ENCODE data around the gene B4GALNT3.

The B4GALNT3 gene

GRCh38 chr12:547883-548470 is 88.2 kb downstream of the B4GALNT3 start:
- in situ Hi-C loops (cut with HindIII; ENCODE audit: low pct_unique_long_range_greater_than_20kb, low sequenced_read_pairs) = no loop called here
- TF ChIP-seq JUND (IDR thresholded peaks at IDR 0.05; ENCODE audit: low read depth) = no peak
- no peak for DNase-seq (ENCODE audit: low read depth in 1 of 2, low spot score in 1 of 2)

GRCh38 chr12:549476-550082 is 89.8 kb downstream of the B4GALNT3 start:
- in situ Hi-C loops (cut with HindIII; ENCODE audit: low pct_unique_long_range_greater_than_20kb, low sequenced_read_pairs) = no loop called here
- DNase-seq (ENCODE audit: low read depth in 1 of 2, low spot score in 1 of 2) = no peak
- no peak for TF ChIP-seq JUND (IDR thresholded peaks at IDR 0.05; ENCODE audit: low read depth)

DNA sequence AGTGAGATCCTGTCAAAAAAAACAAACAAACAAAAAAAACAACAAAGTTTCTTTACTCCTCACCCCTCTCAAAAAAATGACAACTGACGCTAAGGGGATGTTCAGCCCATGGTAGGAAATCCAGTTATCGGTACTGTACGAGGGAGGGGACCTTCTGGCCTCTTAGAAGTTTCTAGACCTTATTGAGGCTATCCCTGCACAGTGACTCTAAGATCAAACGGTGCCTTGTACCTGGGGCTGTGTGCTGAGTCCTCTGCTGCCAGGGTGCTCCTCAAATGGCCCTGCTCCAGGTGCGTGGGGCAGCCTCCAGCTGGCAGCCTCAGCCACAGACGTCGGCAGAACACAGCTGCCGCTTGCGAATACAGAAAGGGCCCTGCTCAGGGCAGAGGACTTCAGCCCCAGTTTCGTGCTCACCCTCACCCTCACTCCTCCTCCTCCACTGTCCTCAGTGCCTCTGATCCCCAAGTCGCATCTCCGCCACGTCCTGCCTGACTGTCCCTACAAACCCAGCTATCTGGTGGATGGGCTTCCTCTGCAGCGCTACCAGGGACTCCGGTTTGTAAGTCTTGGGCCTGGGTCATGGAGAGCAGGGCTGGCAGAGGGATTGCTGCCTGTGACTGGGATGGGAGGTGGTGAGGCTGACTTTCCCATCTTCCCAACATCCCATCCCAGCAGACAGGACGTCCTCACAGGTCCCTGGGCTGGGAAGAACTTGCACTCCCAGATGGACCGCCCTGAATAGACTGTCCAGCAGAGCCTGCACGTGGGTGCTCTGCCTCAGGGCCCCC is 90.9 kb downstream of the B4GALNT3 start:
- no peak for DNase-seq (ENCODE audit: low read depth in 1 of 2, low spot score in 1 of 2)
- in situ Hi-C loops (cut with HindIII; ENCODE audit: low pct_unique_long_range_greater_than_20kb, low sequenced_read_pairs) = no loop called here
- no peak for TF ChIP-seq JUND (IDR thresholded peaks at IDR 0.05; ENCODE audit: low read depth)

GRCh38 chr12:552466-552865 is 92.7 kb downstream of the B4GALNT3 start:
- no peak for TF ChIP-seq JUND (IDR thresholded peaks at IDR 0.05; ENCODE audit: low read depth)
- DNase-seq (ENCODE audit: low read depth in 1 of 2, low spot score in 1 of 2) = no peak
- in situ Hi-C loops (cut with HindIII; ENCODE audit: low pct_unique_long_range_greater_than_20kb, low sequenced_read_pairs) = no loop called here

- no peak for DNase-seq (ENCODE audit: low read depth in 1 of 2, low spot score in 1 of 2)
- in situ Hi-C loops (cut with HindIII; ENCODE audit: low pct_unique_long_range_greater_than_20kb, low sequenced_read_pairs) = no loop called here
- no peak for TF ChIP-seq JUND (IDR thresholded peaks at IDR 0.05; ENCODE audit: low read depth)
These were observed 93.7 kb downstream of the B4GALNT3 start for GRCh38 chr12:553216-554000.

GRCh38 chr12:554001-554285 is 94.2 kb downstream of the B4GALNT3 start:
- in situ Hi-C loops (cut with HindIII; ENCODE audit: low pct_unique_long_range_greater_than_20kb, low sequenced_read_pairs) = no loop called here
- DNase-seq (ENCODE audit: low read depth in 1 of 2, low spot score in 1 of 2) = no peak
- TF ChIP-seq JUND (IDR thresholded peaks at IDR 0.05; ENCODE audit: low read depth) = no peak

DNA sequence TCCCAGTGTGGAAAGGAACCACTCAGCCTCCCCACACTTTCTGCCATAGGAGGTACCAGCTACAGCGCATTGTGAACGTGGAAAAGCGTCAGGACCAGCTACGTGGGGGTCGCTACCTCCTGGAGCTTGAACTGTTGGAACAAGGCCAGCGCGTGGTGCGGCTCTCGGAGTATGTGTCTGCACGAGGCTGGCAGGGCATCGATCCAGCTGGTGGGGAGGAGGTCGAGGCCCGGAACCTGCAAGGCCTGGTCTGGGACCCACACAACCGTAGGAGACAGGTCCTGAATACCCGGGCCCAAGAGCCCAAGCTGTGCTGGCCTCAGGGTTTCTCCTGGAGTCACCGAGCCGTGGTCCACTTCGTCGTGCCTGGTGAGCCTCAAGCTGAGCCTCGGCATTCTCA is 96.8 kb downstream of the B4GALNT3 start:
- TF ChIP-seq JUND (IDR thresholded peaks at IDR 0.05; ENCODE audit: low read depth) = no peak
- in situ Hi-C loops (cut with HindIII; ENCODE audit: low pct_unique_long_range_greater_than_20kb, low sequenced_read_pairs) = no loop called here

DNA sequence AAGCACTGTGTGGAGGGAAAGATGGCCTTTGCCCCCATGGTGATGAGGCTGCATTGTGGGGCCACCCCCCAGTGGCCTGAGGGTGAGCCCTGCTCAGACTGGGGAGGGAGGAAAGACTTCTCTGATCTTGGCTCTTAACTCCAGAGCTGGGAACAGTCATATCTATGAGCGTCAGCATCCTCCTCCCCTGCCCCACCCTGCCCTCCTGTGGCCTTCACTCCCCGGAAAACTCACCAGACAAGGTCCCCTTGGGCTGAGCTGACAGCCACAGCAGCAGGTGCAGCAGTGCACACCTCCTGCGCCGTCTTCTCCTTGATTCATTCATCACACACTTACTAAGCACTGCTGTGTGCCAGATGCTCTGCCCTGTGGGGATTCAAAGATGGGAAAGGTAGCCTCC is 98.8 kb downstream of the B4GALNT3 start:
- no peak for DNase-seq (ENCODE audit: low read depth in 1 of 2, low spot score in 1 of 2)
- TF ChIP-seq JUND (IDR thresholded peaks at IDR 0.05; ENCODE audit: low read depth) = no peak
- in situ Hi-C loops (cut with HindIII; ENCODE audit: low pct_unique_long_range_greater_than_20kb, low sequenced_read_pairs) = no loop called here

More for the DNA sequence above, 96.8 kb downstream of the B4GALNT3 start:
- DNase-seq (ENCODE audit: low read depth in 1 of 2, low spot score in 1 of 2) = no peak

DNA sequence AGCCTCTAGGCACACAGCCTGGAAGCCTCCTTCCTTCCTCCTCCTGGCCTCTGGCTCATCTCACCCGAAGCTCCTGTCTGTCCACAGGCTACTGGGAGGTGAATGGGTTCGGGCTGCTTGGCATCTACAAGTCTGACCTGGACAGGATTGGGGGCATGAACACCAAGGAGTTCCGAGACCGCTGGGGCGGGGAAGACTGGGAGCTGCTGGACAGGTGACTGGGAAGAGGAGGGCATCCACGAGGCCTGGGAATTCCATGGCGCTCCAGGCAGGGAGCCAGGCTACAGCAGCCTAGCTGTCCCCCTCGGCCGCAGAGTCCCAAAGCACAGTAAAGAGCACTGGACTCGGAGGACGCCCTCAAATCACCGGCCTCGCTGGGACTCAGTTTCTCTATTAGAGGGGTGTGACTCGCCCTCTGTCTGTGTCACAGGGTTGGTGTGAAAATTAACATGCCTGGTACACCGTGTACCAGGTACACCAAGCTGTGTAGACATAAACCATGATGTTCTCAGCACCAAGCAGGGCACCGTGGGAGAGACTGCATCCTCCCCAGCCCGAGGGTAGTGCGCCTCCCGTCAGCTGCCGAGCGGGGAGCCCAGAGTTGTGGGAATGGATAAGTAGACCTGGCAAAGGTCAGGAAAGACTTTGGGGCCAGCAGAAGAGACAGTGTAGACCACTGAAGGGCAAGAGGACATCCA is 99.6 kb downstream of the B4GALNT3 start:
- no peak for DNase-seq (ENCODE audit: low read depth in 1 of 2, low spot score in 1 of 2)
- TF ChIP-seq JUND (IDR thresholded peaks at IDR 0.05; ENCODE audit: low read depth) = no peak
- in situ Hi-C loops (cut with HindIII; ENCODE audit: low pct_unique_long_range_greater_than_20kb, low sequenced_read_pairs) = no loop called here

GRCh38 chr12:559906-560455 is 100.2 kb downstream of the B4GALNT3 start:
- TF ChIP-seq JUND (IDR thresholded peaks at IDR 0.05; ENCODE audit: low read depth) = no peak
- in situ Hi-C loops (cut with HindIII; ENCODE audit: low pct_unique_long_range_greater_than_20kb, low sequenced_read_pairs) = no loop called here
- DNase-seq (ENCODE audit: low read depth in 1 of 2, low spot score in 1 of 2) = no peak

GRCh38 chr12:560691-561390 is 101.1 kb downstream of the B4GALNT3 start:
- no peak for DNase-seq (ENCODE audit: low read depth in 1 of 2, low spot score in 1 of 2)
- no peak for TF ChIP-seq JUND (IDR thresholded peaks at IDR 0.05; ENCODE audit: low read depth)
- in situ Hi-C loops (cut with HindIII; ENCODE audit: low pct_unique_long_range_greater_than_20kb, low sequenced_read_pairs) = no loop called here

DNA sequence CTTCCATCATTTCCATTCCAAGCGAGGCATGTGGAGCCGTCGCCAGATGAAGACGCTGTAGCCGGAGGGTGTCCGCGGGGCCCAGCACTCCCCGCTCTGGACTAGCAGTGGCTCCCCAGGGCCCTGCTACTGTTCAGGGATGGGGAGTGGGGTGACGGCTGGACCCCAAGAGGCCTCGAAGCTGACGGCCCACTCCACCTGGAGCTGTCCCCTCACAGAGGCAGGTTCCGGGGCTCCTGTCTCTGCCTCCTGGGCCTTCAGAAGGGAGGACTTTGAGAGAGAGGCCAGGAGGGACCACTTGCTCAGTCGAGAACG is 101.6 kb downstream of the B4GALNT3 start:
- in situ Hi-C loops (cut with HindIII; ENCODE audit: low pct_unique_long_range_greater_than_20kb, low sequenced_read_pairs) = no loop called here
- no peak for TF ChIP-seq JUND (IDR thresholded peaks at IDR 0.05; ENCODE audit: low read depth)
- no peak for DNase-seq (ENCODE audit: low read depth in 1 of 2, low spot score in 1 of 2)

All from T47D (cell line).